GM23338 (cell line): ENCODE data around the gene SLC39A13.

Source experiments
- CREB1 ChIP-seq: fragments of 250-450 bp; sonication (Bioruptor Pico); IDR thresholded peaks from 2 replicates; pipeline ENCODE4 v1.5.0; 2020; ENCODE audit warnings: low read depth, mild to moderate bottlenecking, moderate library complexity
- EZH2 ChIP-seq: fragments of 200-600 bp; sonication (generic); IDR thresholded peaks from one replicate; pipeline ENCODE4 v1.8.0; 2017; ENCODE audit warnings: antibody characterized with exemption, mild to moderate bottlenecking, low read depth; ENCODE audit not compliant: unreplicated experiment
- EZH2phosphoT487 ChIP-seq: fragments of 200-600 bp; sonication (generic); IDR thresholded peaks from one replicate; pipeline ENCODE4 v1.8.1; 2018; ENCODE audit warnings: antibody characterized with exemption; ENCODE audit not compliant: unreplicated experiment
- JUNB ChIP-seq: IDR thresholded peaks from one replicate; pipeline ENCODE4 v1.6.1; 2016; ENCODE audit warnings: antibody characterized with exemption; ENCODE audit not compliant: unreplicated experiment
- POLR2AphosphoS5 ChIP-seq: IDR thresholded peaks from 2 replicates; pipeline ENCODE4 v1.6.1; 2016; ENCODE audit warnings: antibody characterized with exemption, low read depth
- REST ChIP-seq: IDR thresholded peaks from one replicate; pipeline ENCODE4 v1.6.1; 2018; ENCODE audit warnings: antibody characterized with exemption; ENCODE audit not compliant: unreplicated experiment
- STAT1 ChIP-seq: IDR thresholded peaks from one replicate; pipeline ENCODE4 v1.6.1; 2016; ENCODE audit warnings: antibody characterized with exemption; ENCODE audit not compliant: unreplicated experiment
- ZNF114 ChIP-seq: fragments of 250-450 bp; sonication (Bioruptor Pico); IDR thresholded peaks from 2 replicates; pipeline ENCODE4 v1.5.0; 2020; ENCODE audit warnings: mild to moderate bottlenecking, moderate library complexity
- TF ChIP-seq, protein P1 (sequence below), 2 experiments: fragments of 200-600 bp in 1 of 2; sonication (generic) in 1 of 2; conservative IDR thresholded peaks; 2 replicates each; pipeline versions ENCODE4 v1.5.1 to v1.6.1; 2016 to 2017; ENCODE audit warnings: antibody characterized with exemption in 2 of 2, low read depth in 2 of 2, mild to moderate bottlenecking in 2 of 2, moderate library complexity in 1 of 2
- TF ChIP-seq, protein P2 (sequence below): IDR thresholded peaks from 2 replicates; pipeline ENCODE4 v1.6.1; 2016; ENCODE audit warnings: antibody characterized with exemption
- TF ChIP-seq, protein P3 (sequence below): fragments of 250-450 bp; sonication (Bioruptor Pico); IDR thresholded peaks from 2 replicates; pipeline ENCODE4 v1.5.0; 2020; ENCODE audit warnings: mild to moderate bottlenecking, moderate library complexity

- no peak for TF ChIP-seq POLR2AphosphoS5
- TF ChIP-seq, protein P1, sequence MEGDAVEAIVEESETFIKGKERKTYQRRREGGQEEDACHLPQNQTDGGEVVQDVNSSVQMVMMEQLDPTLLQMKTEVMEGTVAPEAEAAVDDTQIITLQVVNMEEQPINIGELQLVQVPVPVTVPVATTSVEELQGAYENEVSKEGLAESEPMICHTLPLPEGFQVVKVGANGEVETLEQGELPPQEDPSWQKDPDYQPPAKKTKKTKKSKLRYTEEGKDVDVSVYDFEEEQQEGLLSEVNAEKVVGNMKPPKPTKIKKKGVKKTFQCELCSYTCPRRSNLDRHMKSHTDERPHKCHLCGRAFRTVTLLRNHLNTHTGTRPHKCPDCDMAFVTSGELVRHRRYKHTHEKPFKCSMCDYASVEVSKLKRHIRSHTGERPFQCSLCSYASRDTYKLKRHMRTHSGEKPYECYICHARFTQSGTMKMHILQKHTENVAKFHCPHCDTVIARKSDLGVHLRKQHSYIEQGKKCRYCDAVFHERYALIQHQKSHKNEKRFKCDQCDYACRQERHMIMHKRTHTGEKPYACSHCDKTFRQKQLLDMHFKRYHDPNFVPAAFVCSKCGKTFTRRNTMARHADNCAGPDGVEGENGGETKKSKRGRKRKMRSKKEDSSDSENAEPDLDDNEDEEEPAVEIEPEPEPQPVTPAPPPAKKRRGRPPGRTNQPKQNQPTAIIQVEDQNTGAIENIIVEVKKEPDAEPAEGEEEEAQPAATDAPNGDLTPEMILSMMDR (conservative IDR thresholded peaks at IDR 0.05; ENCODE audit: low read depth in 2 of 2), result no peak
- TF ChIP-seq EZH2phosphoT487, result no peak
- no peak for TF ChIP-seq EZH2
- no peak for TF ChIP-seq REST
- TF ChIP-seq JUNB, result no peak
- TF ChIP-seq, protein P2, sequence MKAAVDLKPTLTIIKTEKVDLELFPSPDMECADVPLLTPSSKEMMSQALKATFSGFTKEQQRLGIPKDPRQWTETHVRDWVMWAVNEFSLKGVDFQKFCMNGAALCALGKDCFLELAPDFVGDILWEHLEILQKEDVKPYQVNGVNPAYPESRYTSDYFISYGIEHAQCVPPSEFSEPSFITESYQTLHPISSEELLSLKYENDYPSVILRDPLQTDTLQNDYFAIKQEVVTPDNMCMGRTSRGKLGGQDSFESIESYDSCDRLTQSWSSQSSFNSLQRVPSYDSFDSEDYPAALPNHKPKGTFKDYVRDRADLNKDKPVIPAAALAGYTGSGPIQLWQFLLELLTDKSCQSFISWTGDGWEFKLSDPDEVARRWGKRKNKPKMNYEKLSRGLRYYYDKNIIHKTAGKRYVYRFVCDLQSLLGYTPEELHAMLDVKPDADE, result no peak
- no peak for TF ChIP-seq ZNF114 (CRISPR knock-in tag)
- no peak for TF ChIP-seq STAT1
- TF ChIP-seq CREB1 (CRISPR knock-in tag), result no peak
- TF ChIP-seq, protein P3, sequence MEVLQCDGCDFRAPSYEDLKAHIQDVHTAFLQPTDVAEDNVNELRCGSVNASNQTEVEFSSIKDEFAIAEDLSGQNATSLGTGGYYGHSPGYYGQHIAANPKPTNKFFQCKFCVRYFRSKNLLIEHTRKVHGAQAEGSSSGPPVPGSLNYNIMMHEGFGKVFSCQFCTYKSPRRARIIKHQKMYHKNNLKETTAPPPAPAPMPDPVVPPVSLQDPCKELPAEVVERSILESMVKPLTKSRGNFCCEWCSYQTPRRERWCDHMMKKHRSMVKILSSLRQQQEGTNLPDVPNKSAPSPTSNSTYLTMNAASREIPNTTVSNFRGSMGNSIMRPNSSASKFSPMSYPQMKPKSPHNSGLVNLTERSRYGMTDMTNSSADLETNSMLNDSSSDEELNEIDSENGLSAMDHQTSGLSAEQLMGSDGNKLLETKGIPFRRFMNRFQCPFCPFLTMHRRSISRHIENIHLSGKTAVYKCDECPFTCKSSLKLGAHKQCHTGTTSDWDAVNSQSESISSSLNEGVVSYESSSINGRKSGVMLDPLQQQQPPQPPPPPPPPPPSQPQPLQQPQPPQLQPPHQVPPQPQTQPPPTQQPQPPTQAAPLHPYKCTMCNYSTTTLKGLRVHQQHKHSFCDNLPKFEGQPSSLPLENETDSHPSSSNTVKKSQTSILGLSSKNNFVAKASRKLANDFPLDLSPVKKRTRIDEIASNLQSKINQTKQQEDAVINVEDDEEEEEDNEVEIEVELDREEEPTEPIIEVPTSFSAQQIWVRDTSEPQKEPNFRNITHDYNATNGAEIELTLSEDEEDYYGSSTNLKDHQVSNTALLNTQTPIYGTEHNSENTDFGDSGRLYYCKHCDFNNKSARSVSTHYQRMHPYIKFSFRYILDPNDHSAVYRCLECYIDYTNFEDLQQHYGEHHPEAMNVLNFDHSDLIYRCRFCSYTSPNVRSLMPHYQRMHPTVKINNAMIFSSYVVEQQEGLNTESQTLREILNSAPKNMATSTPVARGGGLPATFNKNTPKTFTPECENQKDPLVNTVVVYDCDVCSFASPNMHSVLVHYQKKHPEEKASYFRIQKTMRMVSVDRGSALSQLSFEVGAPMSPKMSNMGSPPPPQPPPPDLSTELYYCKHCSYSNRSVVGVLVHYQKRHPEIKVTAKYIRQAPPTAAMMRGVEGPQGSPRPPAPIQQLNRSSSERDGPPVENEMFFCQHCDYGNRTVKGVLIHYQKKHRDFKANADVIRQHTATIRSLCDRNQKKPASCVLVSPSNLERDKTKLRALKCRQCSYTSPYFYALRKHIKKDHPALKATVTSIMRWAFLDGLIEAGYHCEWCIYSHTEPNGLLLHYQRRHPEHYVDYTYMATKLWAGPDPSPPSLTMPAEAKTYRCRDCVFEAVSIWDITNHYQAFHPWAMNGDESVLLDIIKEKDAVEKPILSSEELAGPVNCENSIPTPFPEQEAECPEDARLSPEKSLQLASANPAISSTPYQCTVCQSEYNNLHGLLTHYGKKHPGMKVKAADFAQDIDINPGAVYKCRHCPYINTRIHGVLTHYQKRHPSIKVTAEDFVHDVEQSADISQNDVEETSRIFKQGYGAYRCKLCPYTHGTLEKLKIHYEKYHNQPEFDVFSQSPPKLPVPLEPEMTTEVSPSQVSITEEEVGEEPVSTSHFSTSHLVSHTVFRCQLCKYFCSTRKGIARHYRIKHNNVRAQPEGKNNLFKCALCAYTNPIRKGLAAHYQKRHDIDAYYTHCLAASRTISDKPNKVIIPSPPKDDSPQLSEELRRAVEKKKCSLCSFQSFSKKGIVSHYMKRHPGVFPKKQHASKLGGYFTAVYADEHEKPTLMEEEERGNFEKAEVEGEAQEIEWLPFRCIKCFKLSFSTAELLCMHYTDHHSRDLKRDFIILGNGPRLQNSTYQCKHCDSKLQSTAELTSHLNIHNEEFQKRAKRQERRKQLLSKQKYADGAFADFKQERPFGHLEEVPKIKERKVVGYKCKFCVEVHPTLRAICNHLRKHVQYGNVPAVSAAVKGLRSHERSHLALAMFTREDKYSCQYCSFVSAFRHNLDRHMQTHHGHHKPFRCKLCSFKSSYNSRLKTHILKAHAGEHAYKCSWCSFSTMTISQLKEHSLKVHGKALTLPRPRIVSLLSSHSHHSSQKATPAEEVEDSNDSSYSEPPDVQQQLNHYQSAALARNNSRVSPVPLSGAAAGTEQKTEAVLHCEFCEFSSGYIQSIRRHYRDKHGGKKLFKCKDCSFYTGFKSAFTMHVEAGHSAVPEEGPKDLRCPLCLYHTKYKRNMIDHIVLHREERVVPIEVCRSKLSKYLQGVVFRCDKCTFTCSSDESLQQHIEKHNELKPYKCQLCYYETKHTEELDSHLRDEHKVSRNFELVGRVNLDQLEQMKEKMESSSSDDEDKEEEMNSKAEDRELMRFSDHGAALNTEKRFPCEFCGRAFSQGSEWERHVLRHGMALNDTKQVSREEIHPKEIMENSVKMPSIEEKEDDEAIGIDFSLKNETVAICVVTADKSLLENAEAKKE (CRISPR knock-in tag), result no peak
Measured at GRCh38 chr11:47433157-47433556, 24.8 kb downstream of the SLC39A13 start.
